Islet of Langerhans (tissue), 1 donor: ENCODE results near the gene ARHGEF6.

Source experiments
- FAIRE-seq: peaks from one replicate; lab custom pipeline; 2011; peaks lifted over from hg19 to GRCh38; lab: Jason Lieb, UNC

ARHGEF6 gene

DNA sequence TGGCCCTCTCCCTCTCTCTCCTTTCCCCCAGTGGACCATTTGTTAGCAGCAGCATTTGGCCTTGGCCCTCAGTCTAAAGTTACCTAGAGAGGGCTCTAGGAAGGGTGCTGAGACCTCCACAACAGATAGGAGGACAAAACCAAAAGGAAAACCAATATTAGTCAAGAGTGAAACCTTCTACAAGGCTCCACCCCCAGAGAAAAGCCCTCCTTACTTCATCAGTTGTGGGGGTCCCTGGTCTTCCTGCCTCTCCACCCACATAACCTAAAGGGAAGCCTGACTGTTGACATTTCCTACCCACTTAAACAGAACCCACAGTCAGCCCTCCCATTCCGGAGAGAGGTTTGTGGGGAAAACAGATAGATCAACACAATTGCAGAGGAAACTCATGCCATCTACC lies 137.5 kb downstream of the ARHGEF6 start:
- no peak for FAIRE-seq

DNA sequence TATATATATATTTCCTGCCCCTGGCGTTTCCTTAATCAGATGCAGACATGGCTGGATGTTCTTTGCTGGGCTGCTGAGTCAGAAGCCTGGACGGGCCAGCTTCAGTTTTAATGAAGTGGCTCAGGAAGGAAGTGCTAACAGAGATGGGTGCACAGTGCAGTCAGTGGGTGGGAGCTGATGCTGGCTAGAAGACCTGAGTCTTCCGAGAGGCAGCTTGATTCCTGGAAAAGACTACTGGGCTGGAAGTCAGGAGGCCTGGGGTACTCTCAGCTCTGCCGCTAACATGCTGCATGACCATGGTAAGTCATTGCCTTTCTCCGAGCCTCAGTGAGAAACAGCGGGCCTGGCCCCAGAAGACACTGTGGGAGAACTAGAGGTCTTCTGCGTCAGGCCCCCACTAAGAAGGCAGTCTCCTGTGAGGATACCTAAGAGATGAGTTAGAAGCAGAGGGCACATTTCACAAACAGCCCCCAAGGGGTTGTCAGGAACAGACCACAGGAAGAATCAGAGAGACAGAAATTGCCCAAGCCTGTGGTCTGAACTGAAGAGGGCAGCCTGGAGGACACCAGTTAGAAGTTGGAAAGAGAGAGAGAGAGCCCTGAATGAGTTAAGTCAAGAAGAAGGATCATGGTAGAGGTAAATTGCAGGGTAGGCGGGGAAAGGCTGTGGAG lies 141.1 kb downstream of the ARHGEF6 start:
- no peak for FAIRE-seq

DNA sequence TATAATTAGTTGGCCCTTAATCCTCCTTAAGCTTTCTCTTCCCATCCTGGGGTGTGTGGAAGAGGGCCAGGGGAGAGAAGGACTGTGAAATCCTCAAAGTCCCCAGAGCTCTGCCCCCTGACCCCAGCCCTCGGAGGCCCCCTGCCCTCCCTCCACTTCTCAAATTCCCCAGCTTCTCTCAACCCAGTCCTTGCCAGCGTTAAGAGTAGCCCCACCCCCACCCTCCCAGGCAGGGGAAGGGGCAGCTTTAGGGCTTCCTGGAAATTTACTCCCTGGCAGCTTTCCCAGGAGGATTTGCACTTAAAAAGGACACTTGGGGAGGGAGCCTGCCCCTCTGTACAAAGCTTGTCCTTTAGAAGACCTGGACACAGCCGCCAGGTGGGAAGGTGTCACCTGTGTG lies 144.6 kb downstream of the ARHGEF6 start:
- FAIRE-seq, result no peak

DNA sequence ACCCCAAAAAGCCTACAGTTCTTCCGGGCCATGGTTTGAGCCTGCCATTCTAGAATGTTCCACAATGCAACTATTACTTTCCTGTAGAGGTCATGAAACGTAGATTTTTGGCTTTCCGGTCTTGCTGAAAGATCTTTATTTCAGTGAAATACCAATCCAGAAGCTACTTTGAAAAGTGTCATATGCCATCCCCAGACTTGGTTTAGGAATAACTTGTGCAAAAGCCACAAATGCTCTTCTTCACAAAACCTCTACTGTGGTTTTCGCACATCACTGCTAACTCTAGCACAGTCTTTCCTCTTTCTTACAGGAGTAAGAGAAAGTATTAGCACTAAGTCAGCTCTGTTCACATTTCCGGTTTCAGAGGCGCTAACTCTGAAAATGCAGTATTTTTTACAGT lies 145.5 kb downstream of the ARHGEF6 start:
- no peak for FAIRE-seq

DNA sequence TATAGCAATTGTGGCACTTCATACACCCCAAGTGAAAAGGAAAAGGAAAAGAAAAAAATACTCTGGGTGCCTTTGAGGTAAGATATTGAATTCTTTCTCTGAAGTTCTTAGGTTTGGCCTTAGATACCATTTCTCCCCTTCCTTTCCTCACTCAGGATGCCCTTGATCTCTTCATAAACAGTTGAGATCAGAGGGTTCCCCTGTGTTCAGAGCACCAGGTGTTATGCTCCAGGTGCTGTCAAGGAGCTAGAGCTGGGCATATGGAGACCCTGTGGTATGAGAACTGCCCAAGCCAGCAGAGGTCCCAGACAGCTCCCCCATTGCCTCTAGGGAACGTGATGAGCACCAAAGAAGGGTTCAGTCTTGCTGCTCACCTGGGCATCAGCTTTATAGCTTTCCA lies 149.9 kb downstream of the ARHGEF6 start:
- no peak for FAIRE-seq

DNA sequence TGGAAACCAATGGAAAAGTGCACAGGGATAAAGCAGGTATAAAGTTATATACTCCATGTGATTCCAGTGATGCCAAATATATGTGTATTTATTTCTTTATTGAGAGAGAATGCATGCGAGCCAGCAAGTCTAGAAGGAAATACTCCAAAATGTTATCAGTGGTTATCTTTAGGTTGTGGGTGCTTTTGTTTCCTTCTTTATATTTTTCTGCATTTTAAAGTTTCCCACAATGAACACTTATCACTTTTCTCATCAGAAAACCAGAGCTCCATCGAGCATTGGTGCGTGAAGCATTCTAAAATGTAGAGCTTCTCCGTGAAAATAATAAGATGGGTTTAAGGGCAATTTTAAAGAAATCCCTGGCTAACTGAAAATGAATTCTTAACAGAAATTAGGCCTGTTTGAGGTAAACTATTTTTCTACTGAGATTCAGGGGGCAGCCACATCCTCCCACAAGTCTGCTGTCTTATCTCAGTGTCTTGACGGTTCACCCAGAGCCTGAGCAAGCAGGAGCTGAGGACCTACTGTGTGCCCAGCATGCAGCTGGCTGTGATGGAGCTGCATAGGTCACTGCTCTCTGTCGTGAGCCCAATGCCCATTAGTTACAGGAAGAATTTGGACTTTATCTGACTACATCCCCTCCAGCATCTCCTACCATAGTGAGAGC lies 151.5 kb downstream of the ARHGEF6 start:
- no peak for FAIRE-seq

DNA sequence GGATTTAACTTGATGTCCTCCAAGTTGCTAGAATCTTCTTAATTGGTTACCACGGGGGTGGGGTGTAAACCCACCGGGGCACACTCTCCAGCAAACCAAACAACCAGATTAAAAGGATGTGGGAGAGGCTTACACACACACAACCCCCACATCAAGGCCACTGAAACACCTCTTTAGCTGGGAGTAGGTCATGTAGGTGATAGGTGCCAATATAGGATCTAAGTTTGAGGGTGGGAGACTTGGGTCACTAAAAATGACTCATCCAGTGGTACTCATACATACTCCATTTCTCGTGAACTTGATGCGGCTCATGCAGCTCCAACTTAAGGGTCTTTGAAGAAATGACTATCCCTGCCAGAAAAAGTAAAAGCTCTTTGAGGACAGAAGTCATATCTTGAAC lies 153.3 kb downstream of the ARHGEF6 start:
- no peak for FAIRE-seq

DNA sequence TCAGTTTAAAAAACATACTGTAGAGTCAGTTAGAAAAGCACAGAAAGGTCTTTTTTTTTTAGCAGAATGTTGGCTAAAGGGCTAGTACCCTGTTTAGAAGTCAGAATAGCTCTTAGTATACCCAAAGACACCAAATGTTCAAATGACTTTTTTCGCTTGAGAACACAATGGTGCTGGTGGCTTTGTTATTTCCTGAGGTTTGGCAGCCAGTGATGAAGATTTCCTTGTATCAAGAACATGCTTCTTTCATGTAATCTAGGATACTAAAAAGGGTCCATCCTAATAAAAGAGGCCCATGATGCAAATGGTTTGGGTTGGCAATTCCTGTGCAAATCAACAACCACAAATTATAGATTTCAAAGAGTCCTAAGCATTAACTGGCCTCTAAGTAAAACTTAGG lies 153.8 kb downstream of the ARHGEF6 start:
- FAIRE-seq, result no peak

DNA sequence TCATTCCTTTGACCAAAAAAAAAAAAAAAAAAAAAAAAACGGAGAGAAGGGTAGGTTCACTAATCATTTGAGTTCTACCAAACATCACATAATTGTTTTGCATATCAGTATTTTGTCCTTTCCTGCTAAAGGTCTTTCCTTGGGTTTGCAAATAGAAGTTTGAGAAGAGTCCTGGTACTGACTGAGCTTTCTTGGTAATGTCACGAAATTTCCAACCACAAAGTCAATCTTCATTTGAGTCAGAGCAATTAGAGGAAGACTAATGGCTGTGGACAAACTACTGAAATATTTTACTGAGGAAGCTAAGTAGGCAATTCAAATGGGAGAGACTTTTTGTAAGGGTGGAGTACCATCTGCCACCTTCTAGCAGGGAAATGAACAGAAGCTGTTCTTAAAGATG lies 154.5 kb downstream of the ARHGEF6 start:
- no peak for FAIRE-seq

DNA sequence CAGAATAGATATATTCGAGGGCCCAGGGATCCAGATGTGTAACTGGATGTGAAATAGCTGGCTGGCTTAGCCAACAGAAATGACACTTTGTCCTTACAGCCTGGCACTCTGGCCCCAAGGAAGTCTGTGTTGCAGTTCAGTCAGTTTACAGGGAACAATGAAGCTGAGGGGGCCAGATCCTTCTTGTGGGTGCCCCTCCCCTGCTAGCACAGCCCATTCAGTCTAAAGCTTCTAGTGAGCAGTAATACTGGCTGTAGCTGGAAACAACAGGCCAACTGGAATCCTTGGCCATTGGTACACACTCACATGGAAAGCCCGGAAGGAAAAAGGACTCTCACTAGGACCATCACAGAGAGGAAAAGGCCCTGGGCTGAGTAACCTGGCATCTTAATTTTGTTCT lies 155.5 kb downstream of the ARHGEF6 start:
- FAIRE-seq, result no peak

DNA sequence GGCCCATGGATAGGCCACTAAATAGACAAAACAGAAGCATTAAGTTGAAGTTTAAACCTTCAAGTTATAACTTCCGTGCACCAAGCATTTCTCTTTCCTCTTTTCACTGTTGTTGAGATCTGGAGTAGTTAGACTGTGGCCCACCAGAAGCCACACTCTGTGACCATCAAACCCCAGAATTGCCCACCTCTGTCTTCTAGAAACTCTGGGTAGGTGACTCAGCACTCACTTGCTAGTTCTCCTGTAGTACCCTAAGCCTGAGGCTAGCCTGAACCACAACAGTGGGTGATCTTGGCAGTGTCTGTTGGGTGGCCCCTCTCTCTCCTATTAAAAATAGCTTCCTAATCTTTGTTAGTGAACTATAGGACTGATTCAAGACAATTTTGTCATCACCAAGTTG lies 157.3 kb downstream of the ARHGEF6 start:
- FAIRE-seq, result no peak

DNA sequence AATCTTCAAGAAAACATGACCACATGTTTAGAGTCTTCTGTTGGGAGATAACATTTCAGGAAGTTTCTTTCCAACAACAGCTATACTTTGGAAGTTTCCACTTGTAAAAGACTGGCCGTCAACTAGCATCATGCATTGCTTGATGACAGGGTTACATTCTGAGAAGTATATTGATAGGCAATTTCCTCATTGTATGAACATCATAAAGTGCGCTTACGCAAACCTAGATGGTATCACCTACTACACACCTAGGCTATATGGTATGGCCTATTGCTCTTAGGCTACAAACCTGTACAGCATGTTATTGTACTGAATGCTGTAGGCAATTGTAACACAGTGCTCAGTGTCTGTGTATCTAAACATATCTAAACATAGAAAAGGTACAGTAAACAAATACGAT lies 158.2 kb downstream of the ARHGEF6 start:
- FAIRE-seq, result no peak

DNA sequence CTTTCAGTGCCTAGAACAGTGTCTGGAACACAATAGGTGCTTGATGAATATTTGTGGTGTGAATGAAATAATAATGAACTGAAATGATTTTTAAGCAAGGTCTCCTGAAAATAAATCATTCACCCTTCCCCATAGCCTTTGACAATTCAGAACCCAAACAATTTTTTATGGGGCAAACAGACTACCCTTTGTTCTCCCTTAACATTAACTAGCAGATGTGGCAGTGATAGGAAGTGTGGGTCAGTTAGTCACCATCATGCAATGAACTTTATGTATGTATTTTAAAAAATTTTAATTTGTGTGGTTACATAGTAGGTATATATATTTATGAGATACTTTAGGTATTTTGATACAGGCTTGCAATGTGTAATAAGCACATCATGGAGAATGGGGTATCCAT lies 160.0 kb downstream of the ARHGEF6 start:
- no peak for FAIRE-seq

DNA sequence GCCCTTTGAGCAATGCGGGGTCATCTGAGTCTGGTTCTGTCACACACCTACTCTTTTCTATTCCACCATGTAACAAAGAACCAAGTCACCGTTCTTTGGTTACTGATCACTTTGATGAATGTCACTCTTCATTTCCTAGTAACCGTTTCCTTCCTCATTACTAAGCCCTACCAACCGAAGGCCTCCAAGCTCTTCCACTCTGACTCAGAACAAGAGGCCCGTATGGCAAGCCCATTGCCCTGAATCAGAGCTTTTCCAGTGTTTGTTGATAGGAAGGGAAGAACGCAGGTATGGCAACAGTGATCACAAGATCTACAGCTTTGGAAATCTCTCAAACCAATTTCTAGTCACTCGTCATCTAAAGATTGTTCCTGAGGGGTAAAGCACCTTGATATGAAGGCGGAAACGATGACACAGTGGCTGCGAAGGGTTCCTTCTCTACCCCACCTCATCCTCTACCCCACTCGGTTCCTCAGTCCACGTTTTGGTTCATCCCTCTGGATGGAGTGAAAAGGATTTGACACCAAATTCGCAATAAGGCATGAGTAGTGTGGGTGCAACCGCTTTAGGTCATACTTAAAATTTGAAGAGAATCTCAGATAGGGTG lies 160.7 kb downstream of the ARHGEF6 start:
- no peak for FAIRE-seq

DNA sequence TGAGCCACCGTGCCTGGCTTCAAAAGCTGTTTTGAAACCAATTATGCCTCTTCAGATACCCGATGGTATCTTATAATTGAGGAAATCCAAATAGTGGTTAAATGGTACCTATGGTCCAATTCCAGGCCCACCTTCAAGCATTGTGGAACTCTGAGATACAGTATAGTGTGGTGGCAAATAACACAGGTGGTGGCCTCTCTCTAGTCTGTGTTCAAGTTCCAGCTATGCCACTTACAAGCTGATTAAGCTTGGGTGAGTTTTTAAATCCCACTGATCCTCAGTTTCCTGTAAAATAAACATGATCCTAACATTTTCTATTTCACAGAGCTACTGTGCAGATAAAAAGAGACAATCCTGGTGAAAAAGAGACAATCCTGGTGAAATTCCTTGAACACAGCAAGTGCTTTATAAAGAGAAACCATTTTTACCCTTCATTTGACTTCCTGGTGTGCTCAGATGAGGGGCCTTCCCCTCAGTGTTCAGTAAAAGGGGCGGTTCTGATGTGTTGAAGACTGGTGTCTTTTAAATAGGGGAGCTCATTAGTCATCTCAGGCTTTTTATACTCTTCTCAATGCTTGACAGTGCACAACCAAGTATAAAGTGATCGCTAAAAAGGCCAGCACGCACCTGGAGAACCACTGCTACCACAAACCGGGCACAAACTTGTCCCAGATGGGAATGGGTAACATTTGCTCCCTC lies 163.6 kb downstream of the ARHGEF6 start:
- no peak for FAIRE-seq
